Hepatocyte (in vitro differentiated cells): ENCODE data around the gene LRBA. TPM values are rescaled to one million over a fixed set of nuclear protein-coding genes. Genes with fewer than 3 reads are reported as not detected.

ENCODE experiments used
- DNase-seq: peaks from one replicate; pipeline ENCODE4 v3.0.0-alpha.2; 2016; ENCODE audit warnings: low spot score
- H2AFZ ChIP-seq: fragments of 200-600 bp; sonication (generic); 2 replicates; pipeline ENCODE4 v1.6.0; 2016; ENCODE audit warnings: antibody characterized with exemption, mild to moderate bottlenecking
- H3K27ac ChIP-seq: fragments of 200-600 bp; sonication (generic); 2 replicates; pipeline ENCODE4 v1.5.1; 2016; ENCODE audit warnings: mild to moderate bottlenecking
- H3K27me3 ChIP-seq: fragments of 200-600 bp; sonication (generic); 2 replicates; pipeline ENCODE4 v1.6.1; 2016
- H3K36me3 ChIP-seq: fragments of 200-600 bp; sonication (generic); replicated peaks from 2 replicates; pipeline ENCODE4 v1.5.1; 2016; ENCODE audit warnings: low read depth; ENCODE audit not compliant: insufficient read depth
- H3K4me1 ChIP-seq: fragments of 200-600 bp; sonication (generic); 2 replicates; pipeline ENCODE4 v1.5.1; 2016; ENCODE audit warnings: mild to moderate bottlenecking, moderate library complexity; ENCODE audit not compliant: insufficient read depth
- H3K4me2 ChIP-seq: fragments of 200-600 bp; sonication (generic); 2 replicates; pipeline ENCODE4 v1.6.0; 2016
- H3K4me3 ChIP-seq: fragments of 200-600 bp; sonication (generic); 2 replicates; pipeline ENCODE4 v1.5.1; 2016; ENCODE audit warnings: mild to moderate bottlenecking
- H3K79me2 ChIP-seq: fragments of 200-600 bp; sonication (generic); 2 replicates; pipeline ENCODE4 v1.6.0; 2017; ENCODE audit warnings: mild to moderate bottlenecking
- H3K9me2 ChIP-seq: fragments of 200-600 bp; sonication (generic); replicated peaks from 2 replicates; pipeline ENCODE4 v1.6.0; 2017; ENCODE audit warnings: mild to moderate bottlenecking; ENCODE audit not compliant: insufficient read depth
- H3K9me3 ChIP-seq: fragments of 200-600 bp; sonication (generic); 2 replicates; pipeline ENCODE4 v1.5.1; 2016; ENCODE audit warnings: low read depth, mild to moderate bottlenecking
- H4K20me1 ChIP-seq: fragments of 200-600 bp; sonication (generic); 2 replicates; pipeline ENCODE4 v1.6.0; 2016; ENCODE audit warnings: mild to moderate bottlenecking; ENCODE audit not compliant: insufficient read depth, poor library complexity, severe bottlenecking
- EZH2 ChIP-seq: fragments of 200-600 bp; sonication (generic); IDR thresholded peaks from 2 replicates; pipeline ENCODE4 v1.6.1; 2016; ENCODE audit warnings: antibody characterized with exemption, mild to moderate bottlenecking, borderline replicate concordance
- EZH2phosphoT487 ChIP-seq: fragments of 200-600 bp; sonication (generic); IDR thresholded peaks from one replicate; pipeline ENCODE4 v1.6.1; 2018; ENCODE audit warnings: antibody characterized with exemption, mild to moderate bottlenecking, low read depth, moderate library complexity; ENCODE audit not compliant: unreplicated experiment, severe bottlenecking
- WGBS: methylation state at CpG from one replicate; pipeline ENCODE4 v1.1.6; 2016; ENCODE audit warnings: low lambda C conversion rate; ENCODE audit errors: missing lambda C conversion rate; 5-methylcytosine and 5-hydroxymethylcytosine counted together
- polyA plus RNA-seq: library from polyadenylated mRNA; unstranded; fragments of >200 nt; fragmentation: Nextera tagmentation; extraction: Ambion mirVana; gene quantifications from 2 replicates; pipeline ENCODE4 v1.2.1, GENCODE V29; 2016
- total RNA-seq: library from RNA; depleted of rRNA; stranded (reverse); fragments of >200 nt; gene quantifications from 2 replicates; pipeline ENCODE4 v1.2.3, GENCODE V29; 2014
- TF ChIP-seq, protein P1 (sequence below): fragments of 200-600 bp; sonication (generic); IDR thresholded peaks from 2 replicates; pipeline ENCODE4 v1.5.1; 2016; ENCODE audit warnings: antibody characterized with exemption, mild to moderate bottlenecking; ENCODE audit not compliant: poor library complexity

Gene LRBA
- total and polyA plus RNA-seq, 2 experiments from 2014 or later = 14.1 to 69.4 TPM

DNA sequence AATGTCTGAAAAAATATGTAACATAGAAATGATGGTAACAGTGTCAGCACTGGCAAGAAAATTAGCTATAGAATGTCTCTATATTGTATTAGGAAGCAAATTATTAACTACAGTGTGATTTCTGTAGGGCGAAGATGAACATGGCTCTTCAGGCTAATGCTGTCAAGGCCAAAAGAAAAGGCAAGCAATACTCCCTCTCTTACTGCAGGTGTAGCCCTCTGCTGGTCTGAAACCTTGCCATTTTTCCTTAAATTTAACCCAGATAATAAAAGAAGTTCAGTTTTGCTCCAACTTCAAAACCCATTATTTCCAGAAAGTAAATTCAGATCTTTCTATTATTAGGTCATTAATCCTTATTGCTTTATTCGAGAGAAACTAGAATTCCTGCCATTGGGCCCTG is 215.9 kb downstream of the LRBA start:
- no peaks in the 10 kb centered on the region for H3K4me1 ChIP-seq
- no peak overlapping the region for H3K27ac ChIP-seq
- H3K79me2 ChIP-seq = no peaks in the 10 kb centered on the region
- H3K9me2 ChIP-seq = no peaks in the 10 kb centered on the region
- no peak overlapping the region for H3K4me2 ChIP-seq
- H2AFZ ChIP-seq = no peak overlapping the region
- no peaks in the 10 kb centered on the region for H3K36me3 ChIP-seq
- WGBS = 98% methylated on average over 2 of the region's 2 CpGs
- no peak overlapping the region for H3K4me3 ChIP-seq
- no peaks in the 10 kb centered on the region for H4K20me1 ChIP-seq
- no peaks in the 10 kb centered on the region for H3K9me3 ChIP-seq
- TF ChIP-seq, protein P1, sequence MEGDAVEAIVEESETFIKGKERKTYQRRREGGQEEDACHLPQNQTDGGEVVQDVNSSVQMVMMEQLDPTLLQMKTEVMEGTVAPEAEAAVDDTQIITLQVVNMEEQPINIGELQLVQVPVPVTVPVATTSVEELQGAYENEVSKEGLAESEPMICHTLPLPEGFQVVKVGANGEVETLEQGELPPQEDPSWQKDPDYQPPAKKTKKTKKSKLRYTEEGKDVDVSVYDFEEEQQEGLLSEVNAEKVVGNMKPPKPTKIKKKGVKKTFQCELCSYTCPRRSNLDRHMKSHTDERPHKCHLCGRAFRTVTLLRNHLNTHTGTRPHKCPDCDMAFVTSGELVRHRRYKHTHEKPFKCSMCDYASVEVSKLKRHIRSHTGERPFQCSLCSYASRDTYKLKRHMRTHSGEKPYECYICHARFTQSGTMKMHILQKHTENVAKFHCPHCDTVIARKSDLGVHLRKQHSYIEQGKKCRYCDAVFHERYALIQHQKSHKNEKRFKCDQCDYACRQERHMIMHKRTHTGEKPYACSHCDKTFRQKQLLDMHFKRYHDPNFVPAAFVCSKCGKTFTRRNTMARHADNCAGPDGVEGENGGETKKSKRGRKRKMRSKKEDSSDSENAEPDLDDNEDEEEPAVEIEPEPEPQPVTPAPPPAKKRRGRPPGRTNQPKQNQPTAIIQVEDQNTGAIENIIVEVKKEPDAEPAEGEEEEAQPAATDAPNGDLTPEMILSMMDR = no peak
- TF ChIP-seq EZH2phosphoT487 = no peak
- no peak for TF ChIP-seq EZH2
- no peak for DNase-seq
- H3K27me3 ChIP-seq = no peaks in the 10 kb centered on the region

DNA sequence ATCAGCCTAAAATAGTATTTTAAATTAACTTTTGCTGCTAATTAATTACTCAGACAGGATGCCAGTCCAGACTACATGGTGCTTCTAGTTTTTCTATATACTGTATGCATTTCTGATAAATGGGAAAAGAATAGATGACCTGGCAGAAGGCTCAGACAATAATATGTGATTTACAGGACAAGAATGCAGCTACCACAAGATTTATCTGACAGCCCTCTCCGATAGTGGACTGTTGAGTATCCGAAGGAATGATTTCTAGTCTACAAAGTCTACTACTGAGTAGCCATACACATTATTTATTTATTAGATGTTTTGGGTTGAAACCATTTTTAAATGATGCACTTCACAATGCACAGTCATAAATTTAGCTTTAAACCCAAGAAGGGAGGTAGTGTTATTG is 220.4 kb downstream of the LRBA start:
- DNase-seq = no peak
- H2AFZ ChIP-seq = no peak overlapping the region
- 81% methylated on average over 2 of the region's 2 CpGs for WGBS
- no peaks in the 10 kb centered on the region for H3K9me3 ChIP-seq
- H3K4me1 ChIP-seq = no peaks in the 10 kb centered on the region
- no peak overlapping the region for H3K27ac ChIP-seq
- H3K36me3 ChIP-seq = no peaks in the 10 kb centered on the region
- no peak overlapping the region for H3K4me2 ChIP-seq
- H3K9me2 ChIP-seq = no peaks in the 10 kb centered on the region
- no peaks in the 10 kb centered on the region for H4K20me1 ChIP-seq
- no peak overlapping the region for H3K4me3 ChIP-seq
- TF ChIP-seq EZH2phosphoT487 (no peak), EZH2 (no peak)
- no peaks in the 10 kb centered on the region for H3K27me3 ChIP-seq
- H3K79me2 ChIP-seq = no peaks in the 10 kb centered on the region

DNA sequence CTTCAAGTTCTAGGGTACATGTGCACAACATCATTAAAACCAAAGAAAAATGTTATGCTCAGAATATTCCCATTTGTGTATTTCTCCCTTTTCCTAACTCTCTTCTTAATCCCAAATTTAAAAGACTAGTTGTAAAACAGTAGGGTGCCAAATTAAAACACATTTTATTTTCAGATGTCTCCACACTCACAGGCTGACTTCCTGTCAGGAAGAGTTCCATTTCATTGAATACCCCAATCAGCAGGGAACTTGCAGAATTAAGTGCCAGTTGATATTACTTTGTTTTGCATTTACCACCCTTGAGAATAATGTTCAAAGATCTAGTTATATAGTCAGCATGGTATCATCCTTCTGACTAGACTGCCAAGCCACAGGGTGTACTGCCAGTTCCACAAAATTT is 225.2 kb downstream of the LRBA start:
- no peaks in the 10 kb centered on the region for H3K79me2 ChIP-seq
- no peaks in the 10 kb centered on the region for H3K9me3 ChIP-seq
- no peaks in the 10 kb centered on the region for H3K27me3 ChIP-seq
- no peak for TF ChIP-seq EZH2
- TF ChIP-seq EZH2phosphoT487 = no peak
- TF ChIP-seq, protein P1 = no peak
- no peaks in the 10 kb centered on the region for H4K20me1 ChIP-seq
- H3K9me2 ChIP-seq = no peaks in the 10 kb centered on the region
- H2AFZ ChIP-seq = no peak overlapping the region
- H3K4me3 ChIP-seq = no peak overlapping the region
- no peak overlapping the region for H3K4me2 ChIP-seq
- H3K4me1 ChIP-seq = no peaks in the 10 kb centered on the region
- no peaks in the 10 kb centered on the region for H3K36me3 ChIP-seq
- DNase-seq = no peak
- H3K27ac ChIP-seq = no peak overlapping the region

DNA sequence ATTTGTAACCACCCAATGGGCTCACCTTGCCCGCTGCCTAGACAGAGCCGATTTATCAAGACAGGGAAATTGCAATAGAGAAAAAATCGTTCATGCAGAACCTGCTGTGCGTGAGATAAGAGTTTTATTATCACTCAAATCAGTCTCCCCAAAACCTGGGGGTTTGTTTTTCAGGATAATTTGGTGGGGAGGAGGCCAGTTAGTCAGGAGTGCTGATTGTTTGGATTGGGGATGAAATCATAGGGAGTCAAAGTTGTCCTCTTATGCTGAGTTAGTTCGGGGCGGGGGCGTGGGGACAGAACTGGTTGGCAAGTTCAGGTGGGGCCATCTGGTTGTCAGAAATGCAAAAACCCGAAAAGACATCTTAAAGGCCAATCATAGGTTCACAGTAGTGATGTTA is 230.1 kb downstream of the LRBA start:
- WGBS = 87% methylated on average over 8 of the region's 8 CpGs
- TF ChIP-seq, protein P1 = no peak
- TF ChIP-seq EZH2 (no peak), EZH2phosphoT487 (no peak)
- H3K4me3 ChIP-seq = no peak overlapping the region

More for the DNA sequence above, 230.1 kb downstream of the LRBA start:
- Histone ChIP-seq H3K4me2 (no peak overlapping the region), H4K20me1 (no peaks in the 10 kb centered on the region), H3K9me3 (no peaks in the 10 kb centered on the region), H3K4me1 (no peaks in the 10 kb centered on the region), H3K27me3 (no peaks in the 10 kb centered on the region), H3K79me2 (no peaks in the 10 kb centered on the region), H3K36me3 (no peaks in the 10 kb centered on the region), H2AFZ (no peak overlapping the region), H3K9me2 (no peaks in the 10 kb centered on the region), H3K27ac (no peak overlapping the region)
- DNase-seq = no peak
